Esophagus mucosa (tissue), 1 donor: ENCODE results near the gene ZNF516. TPM values are rescaled to one million over a fixed set of nuclear protein-coding genes. Genes with fewer than 3 reads are reported as not detected.

Experiments used
- ATAC-seq: fragments of 200-7000 bp; cut with Tn5 transposase; one replicate; pipeline ENCODE4 v1.9.1; 2020
- total RNA-seq: library from RNA; stranded (reverse); gene quantifications from one replicate; pipeline ENCODE4 v1.2.4, GENCODE V29; 2023
- donor health status: DM: yes; HTN: yes; CAD: no.

Gene ZNF516
- total RNA-seq, 1 donor from 2014 or later, result 19.3 TPM

GRCh38 chr18:76361219-76361618 lies 133.8 kb downstream of the ZNF516 start:
- no peak for ATAC-seq

GRCh38 chr18:76359909-76360308 lies 135.1 kb downstream of the ZNF516 start:
- ATAC-seq, result no peak

- no peak for ATAC-seq
Observed at GRCh38 chr18:76358774-76359173, 136.3 kb downstream of the ZNF516 start.

- no peak for ATAC-seq
Observed at GRCh38 chr18:76357585-76358260, 137.3 kb downstream of the ZNF516 start.

GRCh38 chr18:76357174-76357573 lies 137.9 kb downstream of the ZNF516 start:
- no peak for ATAC-seq

GRCh38 chr18:76356666-76357065 lies 138.4 kb downstream of the ZNF516 start:
- ATAC-seq, result no peak

GRCh38 chr18:76354348-76354747 lies 140.7 kb downstream of the ZNF516 start:
- no peak for ATAC-seq

- ATAC-seq, result no peak
Observed at GRCh38 chr18:76353500-76353899, 141.5 kb downstream of the ZNF516 start.

- ATAC-seq, result no peak
Observed at GRCh38 chr18:76353046-76353445, 142.0 kb downstream of the ZNF516 start.

GRCh38 chr18:76351961-76352581 lies 143.0 kb downstream of the ZNF516 start:
- ATAC-seq, result peak; percentile 52

- no peak for ATAC-seq
Observed at GRCh38 chr18:76350134-76351025, 144.7 kb downstream of the ZNF516 start.

GRCh38 chr18:76349067-76349715 lies 145.9 kb downstream of the ZNF516 start:
- peak; percentile 48 for ATAC-seq

- ATAC-seq, result peak; percentile 3
Observed at GRCh38 chr18:76348267-76349066, 146.6 kb downstream of the ZNF516 start.

GRCh38 chr18:76347341-76347740 lies 147.7 kb downstream of the ZNF516 start:
- ATAC-seq, result no peak

- no peak for ATAC-seq
Observed at GRCh38 chr18:76346490-76347130, 148.4 kb downstream of the ZNF516 start.

- no peak for ATAC-seq
Observed at GRCh38 chr18:76345901-76346300, 149.1 kb downstream of the ZNF516 start.

GRCh38 chr18:76343938-76344569 lies 151.0 kb downstream of the ZNF516 start:
- no peak for ATAC-seq

GRCh38 chr18:76340410-76340809 lies 154.6 kb downstream of the ZNF516 start:
- ATAC-seq, result no peak

- no peak for ATAC-seq
Observed at GRCh38 chr18:76339246-76339620, 155.8 kb downstream of the ZNF516 start.

- ATAC-seq, result no peak
Observed at GRCh38 chr18:76338619-76339245, 156.3 kb downstream of the ZNF516 start.

GRCh38 chr18:76338088-76338487 lies 157.0 kb downstream of the ZNF516 start:
- no peak for ATAC-seq
